GM18508 (cell line): Measurements from ENCODE around the gene ZER1.
A peak's percentile ranks its signal among the peaks of the same experiment; 100 is the strongest.
"Not testable (repeated sequence)": the region's sequence is repeated elsewhere in the genome, so short reads cannot be mapped to it uniquely, and the experiment has no call there.

Source experiments
- ATAC-seq: cut with Tn5 transposase; IDR thresholded peaks from one replicate; pipeline ENCODE4 v1.9.1; 2021; ENCODE audit warnings: moderate number of reproducible peaks; ENCODE audit not compliant: insufficient read depth, unreplicated experiment

ZER1 gene

GRCh38 chr9:128788445-128788844 is 16.7 kb upstream of the ZER1 start:
- ATAC-seq, result no peak

DNA sequence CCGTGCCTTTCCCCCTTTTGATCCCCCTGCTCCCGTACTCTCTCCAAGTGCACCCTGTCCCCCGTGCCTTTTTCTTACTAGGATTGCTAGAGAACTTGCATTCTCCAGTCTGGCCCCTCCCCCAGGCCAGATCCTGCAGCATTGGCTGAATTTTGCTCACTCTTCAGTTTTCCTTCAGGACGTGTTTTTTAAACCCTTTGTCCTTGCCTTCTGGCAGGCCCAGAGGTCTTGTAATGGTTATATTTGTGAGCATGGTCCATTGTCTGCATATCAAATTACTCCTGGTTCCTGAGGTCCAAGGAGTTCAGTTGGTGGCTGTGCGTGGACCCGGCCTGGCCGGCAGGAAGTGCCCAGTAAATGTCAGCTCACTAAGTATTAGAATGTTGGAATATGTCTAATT is 15.9 kb upstream of the ZER1 start:
- no peak for ATAC-seq

- ATAC-seq, result peak; percentile 49
Measured at GRCh38 chr9:128786681-128787601, 15.2 kb upstream of the ZER1 start, which contains the start of gene TBC1D13. Gene TBC1D13, plus strand, starts transcription at chr9:128787253. Its CDS starts 101 bp downstream, at chr9:128787354.

DNA sequence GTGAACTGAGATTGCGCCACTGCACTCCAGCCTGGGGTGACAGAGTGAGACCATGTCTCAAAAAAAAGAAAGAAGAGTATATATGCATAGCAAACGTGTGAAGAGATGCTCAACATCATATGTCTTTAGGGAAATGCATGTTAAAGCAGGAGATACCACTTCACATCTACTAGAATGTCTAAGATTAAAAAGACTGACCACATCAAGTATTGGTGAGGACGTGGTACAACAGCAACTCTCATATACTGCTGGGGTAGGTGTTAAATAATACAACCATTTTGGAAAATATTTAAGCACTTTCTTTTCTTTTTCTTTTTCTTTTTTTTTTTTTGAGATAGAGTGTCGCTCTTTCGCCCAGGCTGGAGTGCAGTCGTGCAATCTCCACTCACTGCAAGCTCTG is 13.7 kb upstream of the ZER1 start:
- no peak for ATAC-seq

GRCh38 chr9:128782669-128783068 is 10.9 kb upstream of the ZER1 start:
- ATAC-seq, result no peak

DNA sequence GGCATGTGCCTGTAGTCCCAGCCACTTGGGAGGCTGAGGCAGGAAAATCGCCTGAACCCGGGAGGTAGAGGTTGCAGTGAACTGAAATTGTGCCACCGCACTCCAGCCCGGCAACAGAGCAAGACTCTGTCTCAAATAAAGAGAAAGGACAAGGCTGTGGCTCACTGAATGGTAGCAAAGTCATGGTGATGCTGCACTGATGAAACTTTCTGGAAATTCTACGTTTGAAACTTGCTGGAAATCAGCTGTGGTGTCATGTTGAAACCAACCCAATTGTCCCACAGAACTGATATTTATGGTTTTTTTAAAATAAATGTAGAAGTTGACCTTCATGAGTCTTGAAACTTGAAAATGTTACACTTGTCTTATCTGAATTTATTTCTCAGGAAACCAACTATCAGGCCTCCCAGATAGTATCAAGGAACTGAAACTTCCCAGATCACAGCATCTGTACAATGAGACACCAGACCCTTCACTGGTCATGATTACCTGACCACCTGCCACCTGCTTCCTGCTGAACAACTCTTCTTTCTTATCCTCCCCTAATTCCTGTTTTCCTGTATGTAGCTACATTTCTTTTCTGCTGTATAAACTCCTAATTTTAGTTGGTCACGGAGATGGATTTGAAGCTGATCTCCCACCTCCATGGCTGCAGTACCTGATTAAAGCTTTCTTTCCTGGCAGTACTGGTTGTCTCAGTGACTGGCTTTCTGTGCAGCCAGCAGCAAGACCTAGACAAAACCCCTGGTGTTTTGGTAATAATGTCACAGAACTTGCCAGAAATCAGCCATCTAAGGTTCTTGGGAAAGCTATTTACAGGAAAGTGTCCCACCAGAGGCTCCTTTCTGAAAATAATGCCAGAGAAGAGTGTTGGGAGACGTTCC is 9.7 kb upstream of the ZER1 start:
- no peak for ATAC-seq

DNA sequence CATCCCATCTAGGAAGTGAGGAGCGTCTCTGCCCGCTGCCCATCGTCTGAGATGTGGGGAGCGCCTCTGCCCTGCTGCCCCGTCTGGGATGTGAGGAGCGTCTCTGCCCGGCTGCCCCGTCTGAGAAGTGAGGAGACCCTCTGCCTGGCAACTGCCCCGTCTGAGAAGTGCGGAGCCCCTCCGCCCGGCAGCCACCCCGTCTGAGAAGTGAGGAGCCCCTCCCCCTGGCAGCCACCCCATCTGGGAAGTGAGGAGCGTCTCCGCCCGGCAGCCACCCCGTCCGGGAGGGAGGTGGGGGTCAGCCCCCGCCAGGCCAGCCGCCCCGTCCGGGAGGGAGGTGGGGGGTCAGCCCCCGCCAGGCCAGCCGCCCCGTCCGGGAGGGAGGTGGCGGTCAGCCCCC is 8.4 kb upstream of the ZER1 start:
- not testable (repeated sequence) for ATAC-seq

DNA sequence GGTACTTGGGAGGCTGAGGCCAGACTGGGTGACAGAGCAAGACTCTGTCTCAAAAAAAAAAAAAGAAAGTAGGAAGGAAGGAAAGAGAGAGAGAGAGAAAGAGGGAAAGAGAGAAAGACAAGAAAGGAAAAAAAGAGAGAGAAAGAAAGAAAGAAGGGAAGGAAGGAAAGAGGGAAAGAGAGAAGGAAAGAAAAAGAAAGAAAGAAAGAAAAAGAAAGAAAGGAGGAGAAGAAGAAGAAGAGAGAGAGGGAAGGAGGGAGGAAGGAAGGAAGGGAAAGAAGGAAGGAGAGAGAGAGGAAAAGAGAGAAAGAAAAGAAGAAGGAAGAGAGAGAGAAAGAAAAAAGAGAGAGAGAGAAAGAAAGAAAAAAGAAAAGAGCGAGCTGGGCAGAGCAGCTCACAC is 3.1 kb upstream of the ZER1 start:
- no peak for ATAC-seq

DNA sequence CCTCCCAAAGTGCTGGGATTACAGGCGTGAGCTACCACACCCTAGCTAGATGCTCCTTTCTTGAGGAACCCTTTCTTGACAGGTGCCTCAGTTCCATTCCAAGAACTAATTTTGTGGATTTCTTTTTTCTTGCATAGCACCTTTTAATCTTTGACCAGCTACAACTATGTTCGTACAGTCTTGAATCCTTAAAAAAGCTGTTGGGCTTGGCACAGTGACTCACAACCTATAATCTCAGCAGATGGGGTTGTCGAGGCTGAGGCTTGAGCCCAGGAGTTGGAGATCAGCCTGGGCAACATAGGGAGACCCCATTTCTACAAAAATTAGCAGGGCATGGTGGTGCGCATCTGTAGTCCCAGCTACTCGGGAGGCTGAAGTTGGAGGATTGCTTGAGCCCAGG is 1.3 kb upstream of the ZER1 start:
- no peak for ATAC-seq

DNA sequence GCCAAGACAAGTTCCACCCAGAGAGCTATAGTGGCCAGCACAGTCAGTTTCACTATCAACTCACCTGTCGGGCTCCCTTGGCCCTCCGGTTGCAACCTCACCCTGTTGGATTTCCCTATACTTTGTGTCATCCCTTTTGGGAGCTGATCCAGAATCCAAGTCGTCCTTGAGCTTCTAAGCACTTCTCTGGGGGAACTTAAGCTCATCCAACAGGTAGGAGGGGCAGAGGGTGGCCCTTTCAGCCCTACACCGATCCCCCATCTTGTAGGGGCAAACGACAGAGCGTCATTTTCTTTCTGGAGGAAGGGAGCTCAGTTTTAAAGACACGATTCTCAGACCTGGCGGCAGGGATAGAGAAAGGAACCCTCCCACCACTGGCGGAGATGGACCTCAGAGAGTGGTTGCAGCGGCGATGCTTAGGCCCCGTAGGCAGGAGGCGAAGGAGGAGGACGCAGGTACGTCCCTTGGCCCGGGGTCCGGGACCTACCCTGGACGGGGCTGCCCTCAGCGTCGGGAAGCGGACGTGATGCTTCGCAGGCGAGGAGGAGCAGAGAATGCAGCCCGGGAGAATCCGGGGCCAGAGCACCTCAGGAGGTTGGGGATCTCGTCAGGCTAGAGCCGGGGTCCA is 519 bp downstream of the ZER1 start:
- no peak for ATAC-seq

DNA sequence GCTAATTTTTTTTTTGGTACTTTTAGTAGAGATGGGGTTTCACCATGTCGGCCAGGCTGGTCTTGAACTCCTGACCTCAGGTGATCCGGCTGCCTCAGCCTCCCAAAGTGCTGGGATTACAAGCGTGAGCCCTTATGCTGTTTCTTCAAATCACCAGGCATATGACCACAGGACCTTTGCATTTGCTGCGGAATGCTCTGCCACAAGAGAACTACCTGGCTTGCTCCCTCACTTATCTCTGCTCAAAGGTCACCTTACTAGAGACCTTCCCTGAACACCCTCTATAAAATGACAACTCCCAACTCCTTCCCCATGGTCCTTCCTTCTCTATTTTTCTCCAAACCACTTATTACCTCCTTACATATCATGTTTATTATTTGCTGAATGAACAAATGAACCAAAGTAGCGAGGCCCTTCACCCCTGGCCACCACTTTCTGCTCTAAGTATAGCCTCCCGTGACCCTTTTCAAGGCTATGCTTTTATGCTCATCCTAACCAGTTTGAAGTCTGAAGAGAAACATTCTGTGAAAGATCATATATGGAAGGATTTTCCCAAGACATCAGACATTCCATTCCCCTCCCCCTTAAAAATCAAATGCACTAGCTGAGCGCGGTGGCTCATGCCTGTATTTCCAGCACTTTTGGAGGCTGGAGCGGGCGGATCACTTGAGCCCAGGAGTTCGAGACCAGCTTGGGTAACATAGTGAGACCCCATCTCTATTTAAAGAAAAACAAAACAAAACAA is 1.3 kb downstream of the ZER1 start:
- no peak for ATAC-seq

DNA sequence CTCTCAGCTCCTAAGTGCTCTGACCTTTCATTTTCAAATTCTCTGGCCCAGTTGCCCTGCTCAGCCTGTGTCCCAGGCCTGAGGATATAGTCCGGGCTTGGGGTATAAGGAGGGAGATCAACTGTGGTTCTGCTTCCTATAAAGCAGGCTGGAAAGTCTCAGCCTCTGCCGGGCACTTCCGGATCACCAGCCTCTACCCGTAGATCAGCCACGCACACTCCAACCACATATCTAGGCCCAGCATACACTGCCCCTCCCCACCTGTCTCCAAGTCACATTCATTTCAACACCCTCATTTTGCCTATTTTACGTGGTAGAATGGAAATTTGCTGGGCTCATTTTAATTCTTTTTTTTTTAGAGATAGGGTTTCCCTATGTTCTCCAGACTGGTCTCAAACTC is 3.1 kb downstream of the ZER1 start:
- ATAC-seq, result no peak

- no peak for ATAC-seq
Measured at GRCh38 chr9:128765499-128765898, 6.2 kb downstream of the ZER1 start.

DNA sequence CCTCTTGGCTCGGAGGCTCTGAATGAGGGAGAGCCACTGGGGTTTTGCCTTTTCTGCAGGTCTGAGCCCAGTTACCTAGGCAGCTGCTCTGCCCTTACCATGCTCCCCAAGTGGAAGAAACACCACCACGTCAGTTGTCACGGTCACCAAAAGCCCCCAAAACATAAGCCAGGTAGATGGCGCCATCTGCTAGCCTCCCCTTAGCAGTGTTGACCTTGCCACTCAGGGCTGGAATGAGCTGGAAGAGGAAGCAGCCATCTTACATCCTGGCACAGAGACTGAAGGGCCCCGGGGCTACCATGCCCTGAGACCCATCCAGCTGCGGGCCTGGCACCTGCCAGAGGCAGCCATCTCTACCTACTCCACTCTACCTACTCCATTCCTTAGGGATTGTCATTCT is 7.4 kb downstream of the ZER1 start:
- ATAC-seq, result no peak

- ATAC-seq, result no peak
Measured at GRCh38 chr9:128762671-128763449, 8.9 kb downstream of the ZER1 start.

- ATAC-seq, result no peak
Measured at GRCh38 chr9:128757602-128758001, 14.1 kb downstream of the ZER1 start.

- ATAC-seq, result no peak
Measured at GRCh38 chr9:128753627-128754026, 18.1 kb downstream of the ZER1 start.

DNA sequence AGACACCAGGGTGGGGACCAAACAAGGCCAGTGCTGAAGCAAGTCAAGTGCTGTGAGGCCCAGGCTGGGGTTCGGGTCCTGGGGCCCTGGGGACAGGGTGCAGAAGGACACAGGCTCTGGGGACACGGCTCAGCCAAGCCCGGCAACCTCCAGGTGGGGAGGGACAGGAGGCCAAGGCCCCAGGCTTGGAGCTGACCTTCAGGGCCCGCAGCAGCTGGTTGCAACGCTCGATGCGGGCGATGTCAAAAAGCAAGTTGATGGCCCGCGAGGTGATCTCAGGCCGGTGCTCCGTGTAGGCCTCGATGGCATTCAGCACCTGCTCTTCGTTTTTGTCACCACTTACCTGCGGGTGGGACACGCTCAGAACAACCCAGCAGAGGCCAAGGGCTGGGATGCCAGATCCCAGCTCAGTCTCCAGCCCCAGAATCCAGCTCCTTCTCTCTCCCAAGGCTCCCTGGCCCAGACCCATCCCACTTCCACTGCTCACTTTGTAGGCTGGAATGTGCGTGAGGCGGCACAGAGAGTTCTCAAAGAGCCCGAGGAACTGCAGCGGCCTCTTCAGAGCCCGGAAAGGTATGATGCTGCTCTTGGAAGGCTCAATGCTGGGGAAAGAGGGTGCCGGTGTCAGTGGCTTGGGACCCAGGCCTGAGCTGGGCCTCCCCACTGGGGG is 20.7 kb downstream of the ZER1 start:
- no peak for ATAC-seq

- no peak for ATAC-seq
Measured at GRCh38 chr9:128747241-128747640, 24.5 kb downstream of the ZER1 start.
